ENCODE data around the gene IQCE.

Gene IQCE

GRCh38 chr7:2597273-2597640 is 38.5 kb downstream of the IQCE start:
- Histone ChIP-seq H3K4me1 (ENCODE audit: control insufficient read depth, low read length) (no peaks in the 10 kb centered on the region), H3K36me3 (ENCODE audit: control insufficient read depth, low read length) (no peaks in the 10 kb centered on the region), H3K4me2 (ENCODE audit: low read length) (no peak overlapping the region), H3K27ac (ENCODE audit: low read depth, low read length) (no peak overlapping the region), H3K4me3 (ENCODE audit: low read length) (no peak overlapping the region), H3F3A (ENCODE audit: control insufficient read depth, insufficient read depth) (no peaks in the 10 kb centered on the region), H3K9me2 (replicated peaks; ENCODE audit: control insufficient read depth, low read length) (no peaks in the 10 kb centered on the region), H3K27me3 (ENCODE audit: control insufficient read depth, low read length) (no peaks in the 10 kb centered on the region), H3K9me3 (ENCODE audit: control insufficient read depth, insufficient read depth, low read length) (no peaks in the 10 kb centered on the region), H3K79me2 (ENCODE audit: control insufficient read depth, low read length) (no peaks in the 10 kb centered on the region), H4K20me1 (ENCODE audit: control insufficient read depth, insufficient read depth, low read depth, low read length) (no peaks in the 10 kb centered on the region)
- TF ChIP-seq CTCF (IDR thresholded peaks at IDR 0.05; ENCODE audit: low read depth, low read length, poor library complexity, severe bottlenecking) (no peak), EZH2phosphoT487 (IDR thresholded peaks at IDR 0.05; ENCODE audit: borderline replicate concordance, low read length) (no peak)

DNA sequence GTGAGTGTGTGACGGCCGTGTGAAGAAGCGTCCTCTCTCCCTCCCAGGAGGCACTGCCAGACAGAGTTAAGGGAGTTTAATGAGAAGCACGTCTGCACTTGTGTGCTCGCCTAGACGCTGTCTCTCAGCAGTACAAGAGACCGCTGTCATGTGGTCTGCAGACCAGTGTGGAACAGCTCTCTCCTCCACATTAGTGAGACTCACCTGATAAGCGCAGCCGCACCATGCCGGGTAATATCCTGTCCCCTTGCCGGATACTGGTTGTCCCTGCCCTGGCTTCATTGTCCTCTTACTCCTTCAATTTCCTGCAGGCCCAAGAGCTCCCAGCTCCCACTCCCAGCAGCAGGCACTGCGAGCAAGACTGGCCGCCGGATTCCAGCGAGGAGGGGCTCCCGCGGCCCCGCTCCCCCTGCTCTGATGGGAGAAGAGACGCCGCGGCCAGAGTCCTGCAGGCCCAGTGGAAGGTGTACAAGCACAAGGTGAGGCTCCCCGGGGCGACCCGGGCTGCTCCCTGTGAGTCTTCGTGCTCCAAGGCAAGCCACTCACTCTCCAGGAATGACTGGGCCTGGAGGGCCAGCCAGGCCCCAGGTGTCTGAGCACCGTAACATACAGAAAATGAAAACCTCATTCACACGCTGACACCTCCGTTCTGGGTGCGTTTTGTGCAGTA is 39.5 kb downstream of the IQCE start:
- Histone ChIP-seq H3K27me3 (ENCODE audit: control insufficient read depth, low read length) (no peaks in the 10 kb centered on the region), H4K20me1 (ENCODE audit: control insufficient read depth, insufficient read depth, low read depth, low read length) (no peaks in the 10 kb centered on the region), H3K4me2 (ENCODE audit: low read length) (no peak overlapping the region), H3K27ac (ENCODE audit: low read depth, low read length) (no peak overlapping the region), H3K9me3 (ENCODE audit: control insufficient read depth, insufficient read depth, low read length) (no peaks in the 10 kb centered on the region), H3K4me1 (ENCODE audit: control insufficient read depth, low read length) (no peaks in the 10 kb centered on the region), H3K79me2 (ENCODE audit: control insufficient read depth, low read length) (no peaks in the 10 kb centered on the region), H3K4me3 (ENCODE audit: low read length) (no peak overlapping the region), H3K36me3 (ENCODE audit: control insufficient read depth, low read length) (no peaks in the 10 kb centered on the region), H3K9me2 (replicated peaks; ENCODE audit: control insufficient read depth, low read length) (no peaks in the 10 kb centered on the region), H3F3A (ENCODE audit: control insufficient read depth, insufficient read depth) (no peaks in the 10 kb centered on the region)
- TF ChIP-seq EZH2phosphoT487 (IDR thresholded peaks at IDR 0.05; ENCODE audit: borderline replicate concordance, low read length) (no peak), CTCF (IDR thresholded peaks at IDR 0.05; ENCODE audit: low read depth, low read length, poor library complexity, severe bottlenecking) (no peak)

- no peaks in the 10 kb centered on the region for H3K4me1 ChIP-seq (ENCODE audit: control insufficient read depth, low read length)
- no peaks in the 10 kb centered on the region for H3K79me2 ChIP-seq (ENCODE audit: control insufficient read depth, low read length)
- no peaks in the 10 kb centered on the region for H3K36me3 ChIP-seq (ENCODE audit: control insufficient read depth, low read length)
- no peak overlapping the region for H3K4me2 ChIP-seq (ENCODE audit: low read length)
- H3K4me3 ChIP-seq (ENCODE audit: low read length) = no peak overlapping the region
- H3K9me2 ChIP-seq (replicated peaks; ENCODE audit: control insufficient read depth, low read length) = no peaks in the 10 kb centered on the region
- H3K27ac ChIP-seq (ENCODE audit: low read depth, low read length) = no peak overlapping the region
- H3K27me3 ChIP-seq (ENCODE audit: control insufficient read depth, low read length) = no peaks in the 10 kb centered on the region
- no peaks in the 10 kb centered on the region for H3K9me3 ChIP-seq (ENCODE audit: control insufficient read depth, insufficient read depth, low read length)
- no peaks in the 10 kb centered on the region for H3F3A ChIP-seq (ENCODE audit: control insufficient read depth, insufficient read depth)
- no peaks in the 10 kb centered on the region; the same call in 1 of the 2 replicates for H4K20me1 ChIP-seq (ENCODE audit: control insufficient read depth, insufficient read depth, low read depth, low read length)
- TF ChIP-seq CTCF (IDR thresholded peaks at IDR 0.05; ENCODE audit: low read depth, low read length, poor library complexity, severe bottlenecking) = no peak
These were observed 42.3 kb downstream of the IQCE start for GRCh38 chr7:2601065-2601464.

Data from DOHH2 (cell line).